ENCODE measurements around the gene EIF4A3. TPM values are rescaled to one million over a fixed set of nuclear protein-coding genes. Genes with fewer than 3 reads are reported as not detected.

The EIF4A3 gene
- total RNA-seq, 1 experiment from 2014 or later, result 124 TPM

DNA sequence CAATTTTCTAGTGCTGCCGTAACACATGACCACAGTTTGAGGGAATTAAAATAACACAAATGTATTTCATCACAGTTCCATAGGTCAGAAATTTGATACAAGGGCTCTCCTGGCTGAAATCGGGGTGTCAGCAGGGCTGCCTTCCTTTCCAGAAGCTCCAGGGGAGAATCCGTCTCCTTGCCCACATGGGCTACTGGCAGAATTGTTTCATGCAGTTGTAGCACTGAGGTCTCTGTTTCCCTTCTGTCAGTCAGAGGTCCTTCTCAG lies 20.5 kb downstream of the EIF4A3 start:
- TF ChIP-seq, protein P1, sequence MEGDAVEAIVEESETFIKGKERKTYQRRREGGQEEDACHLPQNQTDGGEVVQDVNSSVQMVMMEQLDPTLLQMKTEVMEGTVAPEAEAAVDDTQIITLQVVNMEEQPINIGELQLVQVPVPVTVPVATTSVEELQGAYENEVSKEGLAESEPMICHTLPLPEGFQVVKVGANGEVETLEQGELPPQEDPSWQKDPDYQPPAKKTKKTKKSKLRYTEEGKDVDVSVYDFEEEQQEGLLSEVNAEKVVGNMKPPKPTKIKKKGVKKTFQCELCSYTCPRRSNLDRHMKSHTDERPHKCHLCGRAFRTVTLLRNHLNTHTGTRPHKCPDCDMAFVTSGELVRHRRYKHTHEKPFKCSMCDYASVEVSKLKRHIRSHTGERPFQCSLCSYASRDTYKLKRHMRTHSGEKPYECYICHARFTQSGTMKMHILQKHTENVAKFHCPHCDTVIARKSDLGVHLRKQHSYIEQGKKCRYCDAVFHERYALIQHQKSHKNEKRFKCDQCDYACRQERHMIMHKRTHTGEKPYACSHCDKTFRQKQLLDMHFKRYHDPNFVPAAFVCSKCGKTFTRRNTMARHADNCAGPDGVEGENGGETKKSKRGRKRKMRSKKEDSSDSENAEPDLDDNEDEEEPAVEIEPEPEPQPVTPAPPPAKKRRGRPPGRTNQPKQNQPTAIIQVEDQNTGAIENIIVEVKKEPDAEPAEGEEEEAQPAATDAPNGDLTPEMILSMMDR (IDR thresholded peaks at IDR 0.05; ENCODE audit: unreplicated experiment), result no peak
- Mint-ChIP-seq H3K4me1 (ENCODE audit: low read depth, unreplicated experiment) (peaks cover 4% of the 10 kb centered on the region), H3K36me3 (ENCODE audit: insufficient read depth, unreplicated experiment) (peaks cover 4% of the 10 kb centered on the region), H3K9me3 (ENCODE audit: low read depth, unreplicated experiment) (no peaks in the 10 kb centered on the region), H3K4me3 (ENCODE audit: low read depth, unreplicated experiment) (no peak overlapping the region), H3K27me3 (ENCODE audit: unreplicated experiment) (peaks cover 27% of the 10 kb centered on the region), H3K27ac (ENCODE audit: unreplicated experiment) (no peak overlapping the region)
- CTCF ChIA-PET, result no interaction called here
- intact Hi-C loops (cut with micrococcal nuclease; ENCODE audit: unreplicated experiment), result no loop called here
- BruUV-seq (replicated peaks), result no TSS peak
- no peak for DNase-seq

DNA sequence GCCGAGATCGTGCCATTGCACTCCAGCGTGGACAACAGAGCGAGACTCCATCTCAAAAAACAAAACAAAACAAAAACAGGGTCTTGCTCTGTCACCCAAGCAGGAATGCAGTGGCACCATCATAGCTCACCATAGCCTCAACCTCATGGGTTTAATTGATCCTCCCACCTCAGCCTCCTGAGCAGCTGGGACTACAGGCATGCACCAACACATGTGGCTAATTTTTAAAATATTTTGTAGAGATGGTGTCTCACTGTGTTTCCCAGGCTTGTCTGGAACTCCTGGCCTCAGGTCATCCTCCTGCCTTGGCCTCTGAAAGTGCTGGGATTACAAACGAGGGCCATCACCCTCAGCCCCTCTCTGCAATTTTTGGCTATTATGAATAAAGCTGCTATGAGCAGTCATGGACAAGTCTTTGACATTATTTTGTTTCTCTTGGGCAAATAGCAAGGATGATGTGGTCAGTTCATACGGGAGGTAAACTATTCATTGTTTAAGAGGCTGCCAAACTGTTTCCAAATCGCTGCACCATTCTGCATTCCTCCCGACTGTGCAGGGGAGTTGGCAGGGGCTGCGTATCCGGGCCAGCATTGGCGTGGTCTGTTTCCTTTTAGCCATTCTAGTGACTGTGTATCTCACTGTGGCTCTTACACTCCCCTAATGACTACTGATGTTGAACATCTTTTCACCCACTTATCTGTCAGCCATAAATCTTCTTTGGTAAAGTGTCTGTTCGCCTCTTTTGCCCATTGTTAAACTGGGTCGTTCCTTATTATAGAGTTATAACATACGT lies 21.1 kb downstream of the EIF4A3 start:
- no peaks in the 10 kb centered on the region for H3K4me1 Mint-ChIP-seq (ENCODE audit: low read depth, unreplicated experiment)
- CTCF ChIA-PET, result no interaction called here
- DNase-seq, result no peak
- no TSS peak for BruUV-seq (replicated peaks)
- peaks cover 4% of the 10 kb centered on the region for H3K36me3 Mint-ChIP-seq (ENCODE audit: insufficient read depth, unreplicated experiment)
- H3K9me3 Mint-ChIP-seq (ENCODE audit: low read depth, unreplicated experiment), result no peaks in the 10 kb centered on the region
- intact Hi-C loops (cut with micrococcal nuclease; ENCODE audit: unreplicated experiment), result no loop called here
- TF ChIP-seq, protein P1 (IDR thresholded peaks at IDR 0.05; ENCODE audit: unreplicated experiment), result no peak
- H3K27me3 Mint-ChIP-seq (ENCODE audit: unreplicated experiment), result peaks cover 27% of the 10 kb centered on the region
- no peak overlapping the region for H3K27ac Mint-ChIP-seq (ENCODE audit: unreplicated experiment)
- H3K4me3 Mint-ChIP-seq (ENCODE audit: low read depth, unreplicated experiment), result no peak overlapping the region

DNA sequence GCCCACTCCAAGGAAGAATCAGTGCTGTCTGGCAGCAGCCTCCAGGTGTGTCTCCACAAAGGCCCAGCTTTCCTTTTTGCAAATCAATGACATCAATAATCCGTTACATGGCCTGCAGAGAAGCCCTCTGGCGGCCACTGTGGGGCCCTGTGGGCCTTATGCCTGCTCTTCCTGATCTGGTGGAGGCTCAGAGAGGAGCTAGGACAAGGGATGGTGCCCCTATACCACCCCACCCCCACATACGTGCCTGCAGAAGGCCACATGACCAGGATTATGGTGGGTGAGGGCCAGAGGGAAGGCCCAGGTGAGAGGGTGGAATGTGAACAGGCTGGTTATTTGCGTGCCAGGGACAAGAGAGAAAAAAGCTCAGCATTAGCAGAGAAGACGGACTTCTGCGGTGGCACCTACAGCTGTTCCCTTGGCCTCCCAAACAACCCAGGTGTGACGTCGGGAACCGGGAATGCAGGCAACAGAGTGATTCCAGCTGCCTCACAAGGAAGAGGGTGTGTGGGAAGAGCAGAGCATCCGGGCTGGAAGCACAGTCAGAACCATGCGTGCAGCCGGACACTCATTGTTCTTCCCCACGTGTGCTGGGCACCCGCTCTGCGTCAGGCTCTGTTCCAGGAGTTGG lies 22.5 kb downstream of the EIF4A3 start:
- H3K4me3 Mint-ChIP-seq (ENCODE audit: low read depth, unreplicated experiment), result no peak overlapping the region
- no peaks in the 10 kb centered on the region for H3K9me3 Mint-ChIP-seq (ENCODE audit: low read depth, unreplicated experiment)
- DNase-seq, result peak; percentile 54
- intact Hi-C loops (cut with micrococcal nuclease; ENCODE audit: unreplicated experiment), result no loop called here
- H3K4me1 Mint-ChIP-seq (ENCODE audit: low read depth, unreplicated experiment), result no peaks in the 10 kb centered on the region
- H3K27ac Mint-ChIP-seq (ENCODE audit: unreplicated experiment), result no peak overlapping the region
- no TSS peak for BruUV-seq (replicated peaks)
- CTCF ChIA-PET, result interaction anchor here (0.8 to 1.8 kb wide), 8 partner anchors 15 to 127 kb away, joined by 3 to 10 read pairs (median 4); partner anchors contain the start of gene GAA
- H3K27me3 Mint-ChIP-seq (ENCODE audit: unreplicated experiment), result peaks cover 27% of the 10 kb centered on the region
- peaks cover 4% of the 10 kb centered on the region for H3K36me3 Mint-ChIP-seq (ENCODE audit: insufficient read depth, unreplicated experiment)
- TF ChIP-seq, protein P1 (IDR thresholded peaks at IDR 0.05; ENCODE audit: unreplicated experiment), result peak; percentile 40

DNA sequence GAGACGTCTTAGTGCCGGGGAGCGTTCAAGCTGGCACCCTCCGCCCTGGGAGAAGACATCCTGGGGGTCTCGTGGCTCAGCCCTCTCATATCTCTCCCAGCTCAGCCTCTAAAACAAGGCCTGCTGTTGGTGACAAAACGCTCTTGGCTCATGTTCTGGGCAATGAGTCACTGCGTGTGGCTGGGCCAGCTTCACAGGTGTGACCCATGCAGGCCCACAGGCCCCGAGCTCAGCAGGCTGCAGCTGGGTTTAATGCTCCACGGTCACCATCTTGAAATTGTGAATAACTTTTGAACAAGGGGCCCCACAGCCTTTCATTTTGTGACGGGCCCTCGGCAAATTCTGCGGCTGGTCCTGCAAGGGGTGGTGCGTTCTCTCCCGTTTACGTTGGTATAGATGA lies 23.1 kb downstream of the EIF4A3 start:
- H3K4me3 Mint-ChIP-seq (ENCODE audit: low read depth, unreplicated experiment), result no peak overlapping the region
- peaks cover 4% of the 10 kb centered on the region for H3K36me3 Mint-ChIP-seq (ENCODE audit: insufficient read depth, unreplicated experiment)
- H3K27me3 Mint-ChIP-seq (ENCODE audit: unreplicated experiment), result peaks cover 23% of the 10 kb centered on the region
- no TSS peak for BruUV-seq (replicated peaks)
- H3K9me3 Mint-ChIP-seq (ENCODE audit: low read depth, unreplicated experiment), result no peaks in the 10 kb centered on the region
- TF ChIP-seq, protein P1 (IDR thresholded peaks at IDR 0.05; ENCODE audit: unreplicated experiment), result no peak
- no peak overlapping the region for H3K27ac Mint-ChIP-seq (ENCODE audit: unreplicated experiment)
- intact Hi-C loops (cut with micrococcal nuclease; ENCODE audit: unreplicated experiment), result no loop called here
- H3K4me1 Mint-ChIP-seq (ENCODE audit: low read depth, unreplicated experiment), result no peaks in the 10 kb centered on the region
- peak; percentile 35 for DNase-seq
- CTCF ChIA-PET, result interaction anchor here (1.0 to 1.8 kb wide), 7 partner anchors 14 to 127 kb away, joined by 3 to 10 read pairs (median 3); partner anchors contain the start of gene GAA
